Prostate gland (tissue), 2 donors: ENCODE measurements around the gene DKK3. TPM values are rescaled to one million over a fixed set of nuclear protein-coding genes. Genes with fewer than 3 reads are reported as not detected.

Experiments
- DNase-seq: peaks from one replicate; pipeline ENCODE4 v3.0.0-alpha.2; 2019; ENCODE audit warnings: low spot score
- H3K27ac ChIP-seq, 2 donors: fragments of 200-600 bp; sonication (generic); 2 replicates each; pipeline ENCODE4 v1.5.1; 2017 to 2019
- H3K27me3 ChIP-seq: fragments of 200-600 bp; sonication (generic); replicated peaks from 2 replicates; pipeline ENCODE4 v1.5.1; 2019; ENCODE audit not compliant: insufficient read depth
- H3K36me3 ChIP-seq, 2 donors: fragments of 200-600 bp; sonication (generic); 1 replicate in 1 of 2; 2 replicates in 1 of 2; pipeline versions ENCODE4 v1.5.1 to v1.8.1; 2017 to 2019
- H3K4me1 ChIP-seq: fragments of 200-600 bp; sonication (generic); replicated peaks from 2 replicates; pipeline ENCODE4 v1.5.1; 2019
- H3K4me3 ChIP-seq, 2 donors: fragments of 200-600 bp; sonication (generic); 2 replicates each; pipeline ENCODE4 v1.5.1; 2017 to 2019
- H3K9me3 ChIP-seq: fragments of 200-600 bp; sonication (generic); 2 replicates; pipeline ENCODE4 v1.5.1; 2017
- POLR2A ChIP-seq: fragments of 450-650 bp; IDR thresholded peaks from one replicate; pipeline ENCODE4 v1.6.1; 2016; ENCODE audit warnings: antibody characterized with exemption, mild to moderate bottlenecking
- POLR2AphosphoS5 ChIP-seq: sonication (generic); formaldehyde crosslinking; IDR thresholded peaks from one replicate; pipeline ENCODE4 v1.6.1; 2017; ENCODE audit warnings: antibody characterized with exemption
- WGBS: methylation state at CpG from one replicate; pipeline ENCODE4 v1.1.5; 2018; 5-methylcytosine and 5-hydroxymethylcytosine counted together
- intact Hi-C: fragments of 100-400 bp; cut with DNase I; formaldehyde crosslinking; loops from one replicate; pipeline ENCODE4 v1.14.2; 2022
- total RNA-seq, 2 donors: library from RNA; depleted of rRNA; stranded (reverse); fragments of >200 nt; gene quantifications; one replicate each; pipeline ENCODE4 v1.1.0, GENCODE V29; 2016
- TF ChIP-seq, protein P1 (sequence below), 4 experiments: fragments of 200-600 bp in 2 of 4; fragments of 450-650 bp in 2 of 4; sonication (generic) in 2 of 4; IDR thresholded peaks; 1 replicate in 3 of 4; 2 replicates in 1 of 4; pipeline ENCODE4 v1.5.1; 2016 to 2019; ENCODE audit warnings: antibody characterized with exemption in 4 of 4, mild to moderate bottlenecking in 2 of 4, moderate library complexity in 2 of 4

DKK3 gene
- total RNA-seq, 2 donors from 2014 or later = 160 to 273 TPM

DNA sequence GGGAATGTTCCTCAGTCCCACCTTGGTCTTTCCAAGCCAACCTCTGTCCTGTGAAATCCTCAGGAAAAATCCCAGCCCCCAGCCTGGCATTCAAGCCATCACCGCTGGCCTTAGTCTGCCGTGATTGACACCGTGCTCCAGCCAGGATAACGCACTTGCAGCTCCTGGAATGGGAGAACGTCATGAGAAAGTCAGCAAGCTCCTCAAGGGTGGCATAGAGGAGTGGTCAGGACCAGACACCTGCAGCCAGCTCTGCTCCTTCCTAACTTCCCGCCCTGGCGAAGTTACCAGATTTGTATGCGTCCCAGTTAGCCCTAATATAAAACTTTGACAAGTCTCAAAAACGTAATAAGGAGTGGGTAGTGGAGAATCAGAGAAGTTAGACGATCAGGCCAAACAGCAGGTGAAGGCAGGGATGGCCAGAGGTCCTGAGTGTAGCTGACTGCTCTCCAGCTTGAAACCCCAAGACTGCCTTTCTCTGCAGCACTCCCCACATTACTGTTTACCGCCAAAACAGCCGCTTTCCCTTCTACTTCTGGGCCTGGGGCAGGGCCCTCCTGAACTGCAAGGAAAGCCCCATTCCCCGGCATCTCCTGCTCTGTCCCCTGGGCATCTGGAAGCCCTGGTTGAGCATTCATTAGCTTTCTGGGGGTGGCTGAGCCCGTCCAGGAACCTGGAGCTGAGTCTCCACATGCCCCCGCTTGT, 1.3 kb upstream of the DKK3 start:
- Histone ChIP-seq H3K36me3 (no peaks in the 10 kb centered on the region), H3K27me3 (no peaks in the 10 kb centered on the region), H3K4me1 (no peaks in the 10 kb centered on the region), H3K4me3 (peak overlapping the region in 1 of 2 donors; percentile 42), H3K9me3 (no peaks in the 10 kb centered on the region), H3K27ac (no peak overlapping the region)
- no peak for DNase-seq
- intact Hi-C loops = no loop called here
- TF ChIP-seq POLR2A (no peak), POLR2AphosphoS5 (no peak)
- TF ChIP-seq, protein P1, sequence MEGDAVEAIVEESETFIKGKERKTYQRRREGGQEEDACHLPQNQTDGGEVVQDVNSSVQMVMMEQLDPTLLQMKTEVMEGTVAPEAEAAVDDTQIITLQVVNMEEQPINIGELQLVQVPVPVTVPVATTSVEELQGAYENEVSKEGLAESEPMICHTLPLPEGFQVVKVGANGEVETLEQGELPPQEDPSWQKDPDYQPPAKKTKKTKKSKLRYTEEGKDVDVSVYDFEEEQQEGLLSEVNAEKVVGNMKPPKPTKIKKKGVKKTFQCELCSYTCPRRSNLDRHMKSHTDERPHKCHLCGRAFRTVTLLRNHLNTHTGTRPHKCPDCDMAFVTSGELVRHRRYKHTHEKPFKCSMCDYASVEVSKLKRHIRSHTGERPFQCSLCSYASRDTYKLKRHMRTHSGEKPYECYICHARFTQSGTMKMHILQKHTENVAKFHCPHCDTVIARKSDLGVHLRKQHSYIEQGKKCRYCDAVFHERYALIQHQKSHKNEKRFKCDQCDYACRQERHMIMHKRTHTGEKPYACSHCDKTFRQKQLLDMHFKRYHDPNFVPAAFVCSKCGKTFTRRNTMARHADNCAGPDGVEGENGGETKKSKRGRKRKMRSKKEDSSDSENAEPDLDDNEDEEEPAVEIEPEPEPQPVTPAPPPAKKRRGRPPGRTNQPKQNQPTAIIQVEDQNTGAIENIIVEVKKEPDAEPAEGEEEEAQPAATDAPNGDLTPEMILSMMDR (IDR thresholded peaks at IDR 0.05) = no peak
- WGBS = 67% methylated on average over 15 of the region's 15 CpGs

DNA sequence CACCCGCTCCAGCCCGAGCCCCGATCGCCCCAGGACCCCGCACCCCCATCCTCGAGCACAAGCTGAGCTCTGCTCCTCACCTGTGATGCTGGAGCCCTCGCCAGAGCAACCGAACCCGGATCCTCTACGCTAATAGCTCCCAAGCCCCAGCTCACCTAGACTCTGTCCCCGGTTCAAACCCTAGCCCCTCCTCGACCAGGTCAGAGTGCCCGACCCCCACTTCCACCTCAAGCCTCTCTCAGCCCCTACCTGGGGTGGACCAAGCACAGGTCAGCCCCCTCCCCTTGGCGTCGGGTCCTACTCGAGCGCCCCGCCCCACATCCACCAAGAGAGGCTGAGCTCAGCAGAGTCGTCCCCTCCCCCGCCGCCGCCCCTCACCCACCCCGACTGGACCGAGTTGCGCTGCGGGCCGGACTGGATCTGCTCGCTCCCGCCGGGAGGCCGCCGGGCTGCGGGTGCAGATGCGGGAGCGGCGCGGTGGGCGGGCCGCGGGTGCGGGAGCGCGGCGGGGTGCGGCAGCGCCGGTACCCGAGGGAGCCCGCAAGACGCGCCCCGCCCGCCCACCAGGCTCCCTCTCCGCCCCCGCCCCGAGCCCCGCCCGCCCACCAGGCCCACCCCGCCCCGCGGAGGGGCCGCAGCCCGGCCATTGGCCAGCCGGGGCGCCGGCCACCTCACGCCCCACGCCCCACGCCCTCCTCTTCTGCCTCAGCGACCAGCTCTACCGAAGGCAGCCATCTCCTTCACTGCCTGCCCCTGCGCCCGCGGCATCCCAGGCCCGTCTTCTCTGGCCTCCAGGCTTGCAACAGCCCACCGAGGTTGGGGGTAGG, 577 bp upstream of the DKK3 start:
- H3K9me3 ChIP-seq = no peaks in the 10 kb centered on the region
- no peak for DNase-seq
- TF ChIP-seq POLR2A (no peak), POLR2AphosphoS5 (no peak)
- TF ChIP-seq, protein P1 (IDR thresholded peaks at IDR 0.05) = no peak
- no peaks in the 10 kb centered on the region for H3K4me1 ChIP-seq
- no peaks in the 10 kb centered on the region for H3K36me3 ChIP-seq
- intact Hi-C loops = no loop called here
- H3K27ac ChIP-seq = peak overlapping the region; percentile 68 to 83
- H3K4me3 ChIP-seq = peak overlapping the region; percentile 39 to 42
- WGBS = 2% methylated on average over 37 of the region's 76 CpGs
- no peaks in the 10 kb centered on the region for H3K27me3 ChIP-seq

DNA sequence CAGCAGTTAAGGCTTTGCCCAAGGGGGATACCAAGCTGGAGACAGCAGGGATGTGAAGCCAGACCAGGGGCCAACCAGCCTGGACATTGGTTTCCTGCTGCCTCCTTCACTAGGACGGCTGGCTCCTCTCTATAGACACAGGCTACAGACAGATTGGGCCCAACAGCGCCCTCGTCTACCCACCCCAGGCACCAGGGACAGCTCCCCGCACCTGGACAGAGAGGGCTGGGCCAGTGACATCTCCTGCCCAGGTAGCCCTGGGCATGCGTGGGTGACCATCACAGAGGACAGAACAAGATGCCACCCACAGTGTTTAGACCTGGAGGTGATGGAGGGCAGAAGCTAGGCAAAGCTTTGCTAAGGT, 1.2 kb downstream of the DKK3 start:
- WGBS = 56% methylated on average over 5 of the region's 5 CpGs
- no peak for TF ChIP-seq POLR2AphosphoS5
- TF ChIP-seq POLR2A = no peak
- TF ChIP-seq, protein P1 (IDR thresholded peaks at IDR 0.05) = no peak
- Histone ChIP-seq H3K4me3 (peak overlapping the region in 1 of 2 donors; percentile 42), H3K27ac (peak overlapping the region; percentile 68 to 83), H3K4me1 (no peaks in the 10 kb centered on the region), H3K27me3 (no peaks in the 10 kb centered on the region), H3K36me3 (no peaks in the 10 kb centered on the region), H3K9me3 (no peaks in the 10 kb centered on the region)
- intact Hi-C loops = no loop called here
- DNase-seq = no peak

DNA sequence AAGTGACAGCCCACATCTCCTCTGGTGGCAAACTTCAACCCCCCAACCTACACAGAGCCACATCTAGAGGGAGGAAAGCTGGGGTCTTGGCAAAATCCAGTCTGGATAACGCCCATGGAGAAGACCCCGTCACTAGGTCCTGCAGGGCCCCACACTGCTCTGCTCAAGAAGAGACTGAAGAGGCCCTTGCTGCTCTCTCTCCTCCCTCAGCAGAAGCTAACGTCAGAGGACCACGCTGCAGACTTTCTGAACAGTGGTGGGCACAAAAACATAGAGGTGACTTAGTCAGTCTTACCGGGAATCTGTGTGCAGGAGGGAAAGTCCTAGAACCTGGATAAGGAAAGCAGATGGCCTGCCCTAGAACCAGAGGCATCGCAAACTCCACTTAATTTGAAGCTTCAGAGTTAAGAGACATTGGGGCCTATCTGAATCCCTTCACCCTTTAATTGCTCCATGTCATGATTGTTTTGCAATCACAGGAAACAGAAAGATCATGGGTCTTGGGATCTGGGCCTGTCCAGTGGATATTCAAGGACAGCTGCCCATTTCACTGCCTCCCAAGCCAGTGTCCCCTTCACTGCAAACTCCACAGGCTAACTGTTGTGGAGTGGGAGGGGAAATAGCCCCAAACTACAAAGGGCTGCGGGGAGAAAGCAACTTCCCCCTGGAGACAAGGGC, 1.7 kb downstream of the DKK3 start:
- 75% methylated on average over 7 of the region's 7 CpGs for WGBS
- Histone ChIP-seq H3K4me1 (no peaks in the 10 kb centered on the region), H3K27ac (peak overlapping the region; percentile 68 to 83), H3K27me3 (no peaks in the 10 kb centered on the region), H3K9me3 (no peaks in the 10 kb centered on the region), H3K4me3 (no peak overlapping the region), H3K36me3 (no peaks in the 10 kb centered on the region)
- intact Hi-C loops = no loop called here
- no peak for DNase-seq
- TF ChIP-seq POLR2AphosphoS5 (no peak), POLR2A (no peak)
- TF ChIP-seq, protein P1 (IDR thresholded peaks at IDR 0.05) = no peak
